ENCODE data around the gene AGMAT. TPM values are rescaled to one million over a fixed set of nuclear protein-coding genes. Genes with fewer than 3 reads are reported as not detected.

AGMAT gene
- 1 to 10 TPM in 1 of 2 donors, under 1 TPM in 1; 0.96 to 1.9 TPM for total RNA-seq

- no peak for DNase-seq (ENCODE audit: low spot score)
- TF ChIP-seq POLR2AphosphoS5 (IDR thresholded peaks at IDR 0.05) (no peak), POLR2A (IDR thresholded peaks at IDR 0.05) (no peak)
- TF ChIP-seq, protein P1, sequence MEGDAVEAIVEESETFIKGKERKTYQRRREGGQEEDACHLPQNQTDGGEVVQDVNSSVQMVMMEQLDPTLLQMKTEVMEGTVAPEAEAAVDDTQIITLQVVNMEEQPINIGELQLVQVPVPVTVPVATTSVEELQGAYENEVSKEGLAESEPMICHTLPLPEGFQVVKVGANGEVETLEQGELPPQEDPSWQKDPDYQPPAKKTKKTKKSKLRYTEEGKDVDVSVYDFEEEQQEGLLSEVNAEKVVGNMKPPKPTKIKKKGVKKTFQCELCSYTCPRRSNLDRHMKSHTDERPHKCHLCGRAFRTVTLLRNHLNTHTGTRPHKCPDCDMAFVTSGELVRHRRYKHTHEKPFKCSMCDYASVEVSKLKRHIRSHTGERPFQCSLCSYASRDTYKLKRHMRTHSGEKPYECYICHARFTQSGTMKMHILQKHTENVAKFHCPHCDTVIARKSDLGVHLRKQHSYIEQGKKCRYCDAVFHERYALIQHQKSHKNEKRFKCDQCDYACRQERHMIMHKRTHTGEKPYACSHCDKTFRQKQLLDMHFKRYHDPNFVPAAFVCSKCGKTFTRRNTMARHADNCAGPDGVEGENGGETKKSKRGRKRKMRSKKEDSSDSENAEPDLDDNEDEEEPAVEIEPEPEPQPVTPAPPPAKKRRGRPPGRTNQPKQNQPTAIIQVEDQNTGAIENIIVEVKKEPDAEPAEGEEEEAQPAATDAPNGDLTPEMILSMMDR (IDR thresholded peaks at IDR 0.05), result no peak
- intact Hi-C loops (cut with DNase I), result no loop called here
- 2% methylated on average over 53 of the region's 68 CpGs for WGBS
- H3K4me3 ChIP-seq, result peak within 1 kb of the TSS; percentile 30 to 45
- H3K4me1 ChIP-seq (replicated peaks), result no peaks in the 10 kb centered on the region
- H3K27me3 ChIP-seq (replicated peaks; ENCODE audit: insufficient read depth), result no peaks in the 10 kb centered on the region
- H3K27ac ChIP-seq, result no peak within 1 kb of the TSS
- no peaks in the 10 kb centered on the region for H3K36me3 ChIP-seq
- no peaks in the 10 kb centered on the region for H3K9me3 ChIP-seq
These were observed at the start of gene AGMAT for GRCh38 chr1:15584489-15585363. Gene AGMAT, minus strand, starts transcription at chr1:15585051. Its CDS starts 84 bp downstream, at chr1:15584967.

- WGBS, result 93% methylated on average over 9 of the region's 9 CpGs
- H3K4me3 ChIP-seq, result no peak overlapping the region
- intact Hi-C loops (cut with DNase I), result loop anchor here (5.0 kb wide), 1 partner anchor 43 kb away; no protein-coding TSS in a partner anchor
- no peak overlapping the region for H3K27ac ChIP-seq
- H3K4me1 ChIP-seq (replicated peaks), result no peaks in the 10 kb centered on the region
- no peak for DNase-seq (ENCODE audit: low spot score)
- no peaks in the 10 kb centered on the region for H3K27me3 ChIP-seq (replicated peaks; ENCODE audit: insufficient read depth)
- H3K36me3 ChIP-seq, result peaks cover 9 to 18% of the 10 kb centered on the region in 2 donors
- TF ChIP-seq, protein P1 (IDR thresholded peaks at IDR 0.05), result no peak
- TF ChIP-seq POLR2AphosphoS5 (IDR thresholded peaks at IDR 0.05), result no peak
- no peaks in the 10 kb centered on the region for H3K9me3 ChIP-seq
These were observed 49.0 kb upstream of the AGMAT start for GRCh38 chr1:15633756-15634420.

DNA sequence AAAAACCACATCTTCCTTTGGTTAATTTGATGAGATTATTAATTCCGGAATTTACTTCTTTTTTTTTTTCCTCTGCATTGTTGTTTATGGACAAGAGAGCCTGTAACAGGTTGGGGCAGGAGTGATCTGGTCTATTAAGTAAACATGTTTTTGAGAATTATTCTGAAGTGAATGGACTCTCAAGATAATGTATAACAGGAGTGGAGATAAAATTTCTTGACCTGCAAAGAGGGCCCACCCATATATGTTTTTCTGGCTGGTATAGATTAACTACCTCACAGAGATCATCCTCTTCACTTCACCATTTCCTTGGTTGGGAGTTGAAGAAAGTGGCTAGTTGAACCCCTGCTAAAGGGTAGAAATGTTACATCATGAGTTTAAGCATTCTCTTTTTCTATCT is 43.2 kb upstream of the AGMAT start:
- TF ChIP-seq, protein P1 (IDR thresholded peaks at IDR 0.05), result no peak
- TF ChIP-seq POLR2A (IDR thresholded peaks at IDR 0.05), result no peak
- no peak for TF ChIP-seq POLR2AphosphoS5 (IDR thresholded peaks at IDR 0.05)
- H3K27ac ChIP-seq, result peak overlapping the region in 1 of 2 donors; percentile 78
- no peaks in the 10 kb centered on the region for H3K9me3 ChIP-seq
- intact Hi-C loops (cut with DNase I), result no loop called here
- 24% methylated on average over 1 of the region's 1 CpG for WGBS
- H3K27me3 ChIP-seq (replicated peaks; ENCODE audit: insufficient read depth), result no peaks in the 10 kb centered on the region
- H3K36me3 ChIP-seq, result peaks cover 0 to 3% of the 10 kb centered on the region in 2 donors
- H3K4me1 ChIP-seq (replicated peaks), result peaks cover 19% of the 10 kb centered on the region
- H3K4me3 ChIP-seq, result no peak overlapping the region
- DNase-seq (ENCODE audit: low spot score), result no peak

DNA sequence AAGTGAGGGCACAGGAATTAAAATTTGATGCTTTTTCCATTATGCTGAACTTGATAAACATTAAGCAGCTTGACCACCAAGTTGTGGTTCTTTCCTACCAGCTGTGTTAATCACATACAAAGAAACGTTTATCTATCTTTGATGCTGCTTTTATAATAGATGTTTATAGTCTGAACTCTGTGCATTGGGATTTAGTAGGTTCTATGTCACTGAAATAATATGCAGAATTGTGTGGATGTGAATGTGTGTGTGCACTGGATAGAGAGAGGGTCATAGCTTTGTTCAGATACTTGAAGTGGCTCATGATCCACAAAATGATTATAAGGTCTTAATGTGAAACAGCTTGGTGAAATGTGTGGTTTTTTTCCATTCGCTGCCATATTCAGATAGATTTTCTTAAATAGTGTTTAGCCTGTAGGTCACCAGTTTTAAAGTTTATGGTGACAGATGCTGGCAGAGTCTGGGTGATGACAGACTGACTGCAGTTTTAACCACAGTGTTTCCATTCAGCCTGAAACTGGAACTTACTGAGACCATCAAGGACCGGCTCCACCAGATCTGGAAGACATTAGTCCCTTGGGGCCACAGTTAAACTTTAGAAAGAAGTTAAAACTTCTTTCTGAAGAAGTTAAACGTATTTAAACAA is 42.6 kb upstream of the AGMAT start:
- peaks cover 0 to 3% of the 10 kb centered on the region in 2 donors for H3K36me3 ChIP-seq
- no peaks in the 10 kb centered on the region for H3K9me3 ChIP-seq
- no peak overlapping the region for H3K4me3 ChIP-seq
- no peaks in the 10 kb centered on the region for H3K27me3 ChIP-seq (replicated peaks; ENCODE audit: insufficient read depth)
- intact Hi-C loops (cut with DNase I), result no loop called here
- 27% methylated on average over 4 of the region's 4 CpGs for WGBS
- peaks cover 19% of the 10 kb centered on the region for H3K4me1 ChIP-seq (replicated peaks)
- DNase-seq (ENCODE audit: low spot score), result no peak
- H3K27ac ChIP-seq, result peak overlapping the region in 1 of 2 donors; percentile 78
- TF ChIP-seq POLR2AphosphoS5 (IDR thresholded peaks at IDR 0.05) (no peak), POLR2A (IDR thresholded peaks at IDR 0.05) (no peak)
- TF ChIP-seq, protein P1 (IDR thresholded peaks at IDR 0.05), result no peak

All from prostate gland (tissue), 2 donors.